Kidney (tissue), 14 donors: Measurements from ENCODE around the gene CDC6. TPM values are rescaled to one million over a fixed set of nuclear protein-coding genes. Genes with fewer than 3 reads are reported as not detected.

Source experiments
- DNase-seq, 5 donors: peaks; one replicate each; pipeline ENCODE4 v3.0.0-alpha.2; 2013 to 2020
- FAIRE-seq: peaks from 2 replicates; lab custom pipeline; 2012; peaks lifted over from hg19 to GRCh38; lab: Jason Lieb, UNC
- H3K27ac ChIP-seq, 2 donors: one replicate each; pipeline ENCODE4 v1.7.0; 2013; ENCODE audit warnings: low read depth in 2 of 2, low read length in 2 of 2, inconsistent platforms in 1 of 2
- H3K27me3 ChIP-seq: one replicate; pipeline ENCODE4 v1.7.1; 2013; ENCODE audit warnings: low read length, inconsistent platforms; ENCODE audit not compliant: control insufficient read depth, insufficient read depth
- H3K36me3 ChIP-seq, 3 donors: one replicate each; pipeline versions ENCODE4 v1.7.0 to v1.7.1; 2013; ENCODE audit warnings: low read length in 3 of 3, control low read depth in 1 of 3, inconsistent platforms in 1 of 3; ENCODE audit not compliant: insufficient read depth in 3 of 3, control insufficient read depth in 2 of 3
- H3K4me1 ChIP-seq, 3 donors: one replicate each; pipeline versions ENCODE4 v1.7.0 to v1.7.1; 2013; ENCODE audit warnings: low read length in 3 of 3, inconsistent platforms in 1 of 3, low read depth in 1 of 3; ENCODE audit not compliant: control insufficient read depth in 2 of 3, insufficient read depth in 2 of 3
- H3K4me3 ChIP-seq, 3 donors: one replicate each; pipeline versions ENCODE4 v1.7.0 to v1.8.1; 2013; ENCODE audit warnings: low read length in 3 of 3, control low read depth in 1 of 3, inconsistent platforms in 1 of 3
- H3K9ac ChIP-seq, 3 donors: one replicate each; pipeline versions ENCODE4 v1.7.0 to v1.7.1; 2013; ENCODE audit warnings: low read length in 3 of 3, control low read depth in 1 of 3, inconsistent platforms in 1 of 3
- H3K9me3 ChIP-seq, 3 donors: one replicate each; pipeline versions ENCODE4 v1.7.0 to v1.7.1; 2013; ENCODE audit warnings: low read length in 3 of 3, control low read depth in 1 of 3, inconsistent platforms in 1 of 3; ENCODE audit not compliant: control insufficient read depth in 2 of 3, insufficient read depth in 1 of 3
- CTCF ChIP-seq: IDR thresholded peaks from 3 replicates; pipeline ENCODE4 v1.5.1; 2012; ENCODE audit warnings: mild to moderate bottlenecking, moderate library complexity, borderline replicate concordance; ENCODE audit not compliant: insufficient read depth; ENCODE audit errors: extremely low read depth
- intact Hi-C: fragments of 100-400 bp; cut with DNase I; formaldehyde crosslinking; loops from one replicate; pipeline ENCODE4 v1.11.1; 2022
- polyA plus RNA-seq: library from polyadenylated mRNA; stranded (reverse); fragments of 350-450 nt; fragmentation: Illumina TruSeq; extraction: RNeasy Lipid Tissue Mini Kit (QIAGEN cat#74804); gene quantifications from one replicate; pipeline ENCODE4 v1.2.3, GENCODE V29; 2014; ENCODE audit warnings: low read depth, low replicate concordance; ENCODE audit not compliant: insufficient read depth
- total RNA-seq: library from RNA; stranded (reverse); fragmentation: NEBNext Ultra II Directional; extraction: Animal tissue kit (Norgen Biotek cat#: 25700); gene quantifications from one replicate; pipeline ENCODE4 v1.2.1, GENCODE V29; 2021
- donor health status: control.
- donor health status: control.
- donor health status: control.
- donor health status: control.
- donor health status: control.
- donor health status: DM: yes; HTN: yes; CAD: no.
- donor health status: Normal renal cell carcinoma (clear cell type).

Gene CDC6
- total and polyA plus RNA-seq, 2 donors from 2014 or later = 0.49 to 1.7 TPM

GRCh38 chr17:40248507-40248906 lies 39.2 kb upstream of the CDC6 start:
- intact Hi-C loops = no loop called here
- FAIRE-seq (no peak), DNase-seq (no peak)
- H3K27ac ChIP-seq = no peak overlapping the region
- H3K27me3 ChIP-seq = no peaks in the 10 kb centered on the region
- TF ChIP-seq CTCF = no peak
- H3K9ac ChIP-seq = no peak overlapping the region
- no peaks in the 10 kb centered on the region for H3K9me3 ChIP-seq
- H3K4me3 ChIP-seq = no peak overlapping the region
- no peaks in the 10 kb centered on the region for H3K36me3 ChIP-seq
- H3K4me1 ChIP-seq = peaks cover 0 to 7% (median 4%) of the 10 kb centered on the region in 3 donors

GRCh38 chr17:40251576-40251975 lies 36.1 kb upstream of the CDC6 start:
- Histone ChIP-seq H3K27me3 (no peaks in the 10 kb centered on the region), H3K4me3 (no peak overlapping the region), H3K36me3 (peaks cover 0 to 6% (median 2%) of the 10 kb centered on the region in 3 donors), H3K9me3 (no peaks in the 10 kb centered on the region), H3K27ac (no peak overlapping the region), H3K9ac (no peak overlapping the region), H3K4me1 (peaks cover 0 to 7% (median 4%) of the 10 kb centered on the region in 3 donors)
- DNase-seq (no peak), FAIRE-seq (no peak)
- intact Hi-C loops = no loop called here
- TF ChIP-seq CTCF = no peak

GRCh38 chr17:40253565-40253964 lies 34.1 kb upstream of the CDC6 start:
- DNase-seq = no peak
- TF ChIP-seq CTCF = no peak
- Histone ChIP-seq H3K4me3 (no peak overlapping the region), H3K27ac (no peak overlapping the region), H3K36me3 (peaks cover 2 to 15% (median 7%) of the 10 kb centered on the region in 3 donors), H3K27me3 (no peaks in the 10 kb centered on the region), H3K4me1 (peaks cover 0 to 7% (median 4%) of the 10 kb centered on the region in 3 donors), H3K9ac (no peak overlapping the region), H3K9me3 (no peaks in the 10 kb centered on the region)
- FAIRE-seq = no peak
- intact Hi-C loops = no loop called here

- TF ChIP-seq CTCF = no peak
- H3K9me3 ChIP-seq = no peaks in the 10 kb centered on the region
- intact Hi-C loops = no loop called here
- H3K27me3 ChIP-seq = no peaks in the 10 kb centered on the region
- no peak overlapping the region for H3K27ac ChIP-seq
- FAIRE-seq = no peak
- no peak overlapping the region for H3K9ac ChIP-seq
- H3K4me1 ChIP-seq = peaks cover 0 to 10% (median 3%) of the 10 kb centered on the region in 3 donors
- DNase-seq = no peak
- H3K4me3 ChIP-seq = no peak overlapping the region
- H3K36me3 ChIP-seq = peaks cover 2 to 44% (median 14%) of the 10 kb centered on the region in 3 donors
These were observed 28.2 kb upstream of the CDC6 start for GRCh38 chr17:40259505-40259904.
